Nephron progenitor cell (in vitro differentiated cells): ENCODE measurements around the gene CCDC85B.
A peak's percentile ranks its signal among the peaks of the same experiment; 100 is the strongest.

ENCODE experiments used
- DNase-seq: peaks from one replicate; pipeline ENCODE4 v3.0.0; 2021
- H3K27ac Mint-ChIP-seq: 2 replicates; pipeline ENCODE4 v1.8.0; 2021; ENCODE audit warnings: mild to moderate bottlenecking, moderate library complexity, mixed read lengths
- H3K27me3 Mint-ChIP-seq: 2 replicates; pipeline ENCODE4 v1.8.0; 2021; ENCODE audit warnings: mild to moderate bottlenecking, low read depth, mixed read lengths; ENCODE audit not compliant: poor library complexity
- H3K36me3 Mint-ChIP-seq: 2 replicates; pipeline ENCODE4 v1.8.0; 2021; ENCODE audit warnings: low read depth, mixed read lengths
- H3K4me1 Mint-ChIP-seq: 2 replicates; pipeline ENCODE4 v1.8.0; 2021; ENCODE audit warnings: mixed read lengths
- H3K4me3 Mint-ChIP-seq: 2 replicates; pipeline ENCODE4 v1.8.0; 2021; ENCODE audit warnings: mild to moderate bottlenecking, moderate library complexity, mixed read lengths
- H3K9me3 Mint-ChIP-seq: 2 replicates; pipeline ENCODE4 v1.8.0; 2021; ENCODE audit warnings: mild to moderate bottlenecking, moderate library complexity, mixed read lengths
- CTCF ChIP-seq: fragments of 200-600 bp; sonication (generic); IDR thresholded peaks from 2 replicates; pipeline ENCODE4 v1.5.0; 2021; ENCODE audit warnings: antibody characterized with exemption

Gene CCDC85B

DNA sequence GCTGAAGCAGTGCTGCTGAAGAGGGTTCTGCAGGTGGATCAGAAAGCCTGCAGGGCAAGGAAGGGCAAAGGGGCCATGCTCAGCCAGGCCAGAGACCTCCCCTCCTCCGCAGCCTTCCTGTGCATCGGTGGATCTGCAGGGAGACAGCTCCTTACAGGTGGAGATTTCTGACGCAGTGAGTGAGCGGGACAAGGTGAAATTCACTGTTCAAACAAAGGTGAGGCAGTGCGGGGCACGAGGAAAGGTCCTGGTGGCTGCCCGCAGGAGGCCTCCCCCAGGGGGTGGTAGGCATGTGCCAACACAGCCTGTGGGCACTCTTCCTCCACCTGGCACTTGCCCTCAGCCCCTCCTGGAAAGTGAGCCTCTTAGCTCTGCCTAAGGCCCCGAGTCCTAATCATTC, 41.1 kb upstream of the CCDC85B start:
- H3K36me3 Mint-ChIP-seq, result peaks cover 26% of the 10 kb centered on the region
- TF ChIP-seq CTCF, result no peak
- H3K4me3 Mint-ChIP-seq, result no peak overlapping the region
- H3K27me3 Mint-ChIP-seq, result peaks cover 14% of the 10 kb centered on the region
- DNase-seq, result no peak
- H3K9me3 Mint-ChIP-seq, result peaks cover 4% of the 10 kb centered on the region
- H3K27ac Mint-ChIP-seq, result peak overlapping the region; percentile 57
- H3K4me1 Mint-ChIP-seq, result peaks cover 17% of the 10 kb centered on the region

- no peak for TF ChIP-seq CTCF
- peaks cover 30% of the 10 kb centered on the region for H3K36me3 Mint-ChIP-seq
- H3K4me1 Mint-ChIP-seq, result peaks cover 21% of the 10 kb centered on the region
- no peak overlapping the region for H3K4me3 Mint-ChIP-seq
- DNase-seq, result no peak
- H3K9me3 Mint-ChIP-seq, result peaks cover 4% of the 10 kb centered on the region
- no peak overlapping the region for H3K27ac Mint-ChIP-seq
- H3K27me3 Mint-ChIP-seq, result peaks cover 14% of the 10 kb centered on the region
Measured at GRCh38 chr11:65849771-65850216, 40.7 kb upstream of the CCDC85B start.

DNA sequence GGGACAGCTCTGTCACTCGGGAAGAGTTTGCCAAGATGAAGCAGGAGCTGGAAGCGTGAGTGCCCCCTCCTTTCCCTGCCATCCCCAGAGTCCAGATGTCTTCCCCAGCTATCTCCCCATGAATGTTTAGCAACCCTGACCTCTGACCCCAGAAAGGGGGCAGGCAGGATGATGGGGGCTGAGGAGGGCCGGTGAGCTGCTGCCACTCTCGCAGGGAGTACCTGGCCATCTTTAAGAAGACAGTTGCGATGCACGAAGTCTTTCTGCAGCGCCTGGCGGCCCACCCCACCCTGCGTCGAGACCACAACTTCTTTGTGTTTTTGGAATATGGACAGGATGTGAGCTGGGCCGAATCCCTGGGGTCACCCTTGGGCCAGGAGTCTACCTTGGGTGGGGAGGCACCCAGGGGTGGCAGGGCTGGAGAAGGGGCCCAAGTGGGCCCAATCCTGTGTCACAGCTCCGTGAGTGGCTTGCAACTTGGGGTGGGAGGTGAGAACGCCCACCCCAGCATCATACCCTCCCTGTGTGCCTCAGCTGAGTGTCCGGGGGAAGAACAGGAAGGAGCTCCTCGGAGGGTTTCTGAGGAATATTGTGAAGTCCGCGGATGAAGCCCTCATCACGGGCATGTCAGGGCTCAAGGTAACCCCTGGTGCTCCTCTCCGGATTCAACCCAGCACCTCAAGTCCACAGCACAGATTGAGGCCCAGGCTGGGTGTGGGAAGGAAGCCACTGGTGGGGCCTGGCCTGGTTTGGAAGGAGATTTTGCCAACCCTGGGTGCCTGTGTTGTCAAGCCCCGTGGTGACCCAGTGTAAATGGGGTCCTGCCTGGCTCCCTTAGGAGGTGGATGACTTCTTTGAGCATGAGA, 40.0 kb upstream of the CCDC85B start:
- Mint-ChIP-seq H3K27me3 (peaks cover 14% of the 10 kb centered on the region), H3K27ac (no peak overlapping the region), H3K36me3 (peaks cover 37% of the 10 kb centered on the region), H3K9me3 (peaks cover 4% of the 10 kb centered on the region), H3K4me1 (peaks cover 25% of the 10 kb centered on the region), H3K4me3 (no peak overlapping the region)
- no peak for TF ChIP-seq CTCF
- DNase-seq, result no peak

GRCh38 chr11:65851083-65851579, 39.3 kb upstream of the CCDC85B start:
- peaks cover 43% of the 10 kb centered on the region for H3K36me3 Mint-ChIP-seq

GRCh38 chr11:65851811-65852507, 38.5 kb upstream of the CCDC85B start:
- Mint-ChIP-seq H3K9me3 (peaks cover 4% of the 10 kb centered on the region), H3K27ac (peak overlapping the region; percentile 82), H3K4me3 (no peak overlapping the region)

More at GRCh38 chr11:65851083-65851579, 39.3 kb upstream of the CCDC85B start:
- H3K4me3 Mint-ChIP-seq, result no peak overlapping the region
- no peak for DNase-seq
- peaks cover 32% of the 10 kb centered on the region for H3K4me1 Mint-ChIP-seq
- H3K9me3 Mint-ChIP-seq, result peaks cover 4% of the 10 kb centered on the region
- peak; percentile 27 for TF ChIP-seq CTCF
- H3K27ac Mint-ChIP-seq, result no peak overlapping the region
- peaks cover 14% of the 10 kb centered on the region for H3K27me3 Mint-ChIP-seq

More at GRCh38 chr11:65851811-65852507, 38.5 kb upstream of the CCDC85B start:
- Mint-ChIP-seq H3K36me3 (peaks cover 51% of the 10 kb centered on the region), H3K4me1 (peaks cover 39% of the 10 kb centered on the region), H3K27me3 (peaks cover 14% of the 10 kb centered on the region)
- DNase-seq, result no peak
- no peak for TF ChIP-seq CTCF
